Measurements from ENCODE around the gene EXO1.

The EXO1 gene

GRCh38 chr1:241894016-241894415, 46.0 kb downstream of the EXO1 start:
- DNase-seq (ENCODE audit: low spot score), result no peak

DNA sequence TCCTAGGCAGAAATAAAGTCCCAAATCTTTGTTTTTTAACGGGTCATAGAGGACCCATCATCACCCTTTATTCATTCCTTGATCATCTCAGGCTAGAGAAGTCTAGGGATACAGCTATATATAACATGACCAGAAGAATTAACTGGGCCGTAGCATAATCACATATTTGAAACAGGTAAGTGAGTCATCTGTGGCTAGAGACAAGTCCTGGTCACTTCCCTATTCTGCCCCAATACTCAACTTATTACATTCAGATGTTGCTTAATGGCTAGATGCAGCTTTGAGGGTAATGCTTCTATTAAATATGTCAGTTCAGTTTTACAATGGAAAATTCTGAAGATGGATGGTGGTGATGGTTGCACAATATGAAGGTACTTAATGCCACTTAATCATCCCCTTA, 47.0 kb downstream of the EXO1 start:
- no peak for DNase-seq (ENCODE audit: low spot score)

DNA sequence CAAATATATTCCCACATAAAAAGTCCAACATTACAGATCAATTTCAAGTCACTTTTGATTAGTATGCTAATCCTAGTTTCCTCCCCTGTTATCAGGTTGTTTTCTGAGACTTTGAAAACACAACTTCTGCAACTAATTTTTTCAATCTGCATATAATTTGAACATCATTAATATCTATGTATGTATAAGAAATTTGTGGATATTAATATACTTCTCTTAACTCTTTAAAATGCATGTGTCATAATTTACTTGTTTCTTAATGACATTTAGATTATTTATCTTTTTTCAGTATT, 48.6 kb downstream of the EXO1 start:
- DNase-seq (ENCODE audit: low spot score), result no peak

- no peak for DNase-seq (ENCODE audit: low spot score)
These were observed 51.2 kb downstream of the EXO1 start for GRCh38 chr1:241899210-241899609.

GRCh38 chr1:241900381-241900780, 52.4 kb downstream of the EXO1 start:
- DNase-seq (ENCODE audit: low spot score), result no peak

- DNase-seq (ENCODE audit: low spot score), result no peak
These were observed 54.5 kb downstream of the EXO1 start for GRCh38 chr1:241902391-241903065.

- no peak for DNase-seq (ENCODE audit: low spot score)
These were observed 68.2 kb downstream of the EXO1 start for GRCh38 chr1:241916196-241916595.

DNA sequence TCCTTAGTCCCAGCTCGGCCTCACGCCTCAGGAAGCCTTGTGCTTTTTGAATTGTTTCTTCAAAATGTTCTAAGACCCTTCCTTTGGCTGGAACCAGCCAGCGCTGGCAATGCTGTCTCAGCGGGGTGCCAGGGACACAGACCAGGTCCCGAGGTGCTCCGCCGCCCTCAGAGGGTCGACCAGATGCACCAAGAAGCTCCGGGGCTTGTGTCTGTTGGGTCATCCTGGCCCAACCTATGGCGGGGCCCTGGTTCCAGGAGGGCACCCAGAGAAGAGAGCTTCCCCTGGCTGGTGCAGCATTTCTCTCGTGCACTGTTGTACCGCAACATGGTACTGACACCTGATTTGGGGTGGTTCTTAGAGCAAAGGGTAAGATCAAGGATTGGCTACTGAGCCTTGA, 69.5 kb downstream of the EXO1 start:
- DNase-seq (ENCODE audit: low spot score), result no peak

GRCh38 chr1:241918879-241919278, 70.9 kb downstream of the EXO1 start:
- peak; percentile 57 for DNase-seq (ENCODE audit: low spot score)

DNA sequence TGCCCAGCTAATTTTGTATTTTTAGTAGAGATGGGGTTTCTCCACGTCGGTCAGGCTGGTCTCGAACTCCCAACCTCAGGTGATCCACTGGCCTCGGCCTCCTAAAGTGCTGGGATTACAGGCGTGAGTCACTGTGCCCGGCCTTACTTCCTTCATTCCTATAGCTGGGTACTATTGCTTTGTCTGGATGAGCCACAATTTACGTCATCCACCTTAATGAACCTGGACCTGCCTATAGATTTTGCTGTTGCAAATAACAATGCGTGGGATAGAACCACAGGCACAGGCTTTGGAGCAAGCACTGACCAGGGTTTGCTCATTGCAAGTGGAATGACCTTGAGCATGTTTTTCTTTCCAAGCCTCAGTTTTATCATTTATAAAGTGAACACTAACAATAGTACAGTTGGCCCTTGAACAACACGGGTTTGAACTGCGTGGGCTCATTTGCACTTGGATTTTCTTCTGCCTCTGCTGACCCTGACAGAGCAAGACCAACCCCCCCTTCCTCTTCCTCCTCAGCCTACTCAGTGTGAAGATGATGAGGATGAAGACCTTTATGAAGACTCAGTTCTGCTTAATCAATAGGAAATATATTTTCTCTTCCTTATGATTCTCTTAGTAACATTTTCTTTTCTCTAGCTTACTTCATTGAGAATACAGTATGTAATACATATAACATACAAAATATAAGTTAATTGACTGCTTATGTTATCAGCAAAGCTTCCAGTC, 76.2 kb downstream of the EXO1 start:
- no peak for DNase-seq (ENCODE audit: low spot score)

DNA sequence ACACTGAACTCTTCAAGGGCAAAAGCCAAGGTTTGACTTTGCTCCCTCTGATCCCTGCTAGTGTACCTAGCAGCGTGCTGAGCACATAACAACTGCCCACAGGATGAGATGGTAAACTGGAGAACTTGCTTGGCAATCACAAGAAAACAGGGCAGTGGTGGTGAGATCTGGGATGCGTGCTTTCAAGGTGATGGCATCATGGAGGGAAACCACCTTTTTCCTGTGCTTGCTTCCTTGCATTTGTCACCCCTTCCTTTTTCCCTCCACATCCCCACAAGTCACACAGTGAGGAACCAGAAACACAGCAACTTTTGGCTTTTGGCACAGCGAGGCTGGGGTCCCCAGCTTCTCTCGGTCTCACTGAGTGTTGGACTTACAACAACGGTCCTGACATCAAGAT, 78.1 kb downstream of the EXO1 start:
- no peak for DNase-seq (ENCODE audit: low spot score)

DNA sequence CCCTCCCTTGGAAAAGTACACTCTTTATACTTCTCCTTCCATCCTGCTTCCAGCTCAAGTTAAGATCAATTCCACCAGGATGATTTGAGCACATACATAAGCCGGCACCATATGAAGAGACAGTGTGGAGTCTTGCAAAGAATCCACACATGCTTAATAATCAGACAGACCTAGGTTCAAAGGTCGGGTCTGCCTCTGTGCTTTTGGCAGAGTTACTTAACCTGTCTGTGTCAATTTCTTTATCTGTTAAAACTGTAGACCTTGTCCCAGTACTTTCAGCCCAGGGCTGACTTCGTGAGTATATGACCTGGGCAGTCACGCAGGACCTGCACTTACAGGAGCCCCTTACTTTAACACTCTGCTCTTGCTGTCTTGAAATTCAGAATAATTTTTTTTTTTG, 79.3 kb downstream of the EXO1 start:
- DNase-seq (ENCODE audit: low spot score), result no peak

- no peak for DNase-seq (ENCODE audit: low spot score)
These were observed 84.8 kb downstream of the EXO1 start for GRCh38 chr1:241932845-241933244.

- DNase-seq (ENCODE audit: low spot score), result no peak
These were observed 86.3 kb downstream of the EXO1 start for GRCh38 chr1:241934201-241934848.

GRCh38 chr1:241934866-241935265, 86.9 kb downstream of the EXO1 start:
- DNase-seq (ENCODE audit: low spot score), result no peak

Data from hepatic stellate cell (primary cell).